Cerebellar nuclear complex (tissue), 1 donor: ENCODE measurements around the gene PTRHD1.

ENCODE experiments used
- DNase-seq, 2 experiments: peaks; one replicate each; lab custom pipeline; 2025; lab: John Stamatoyannopoulos, UW

PTRHD1 gene

DNA sequence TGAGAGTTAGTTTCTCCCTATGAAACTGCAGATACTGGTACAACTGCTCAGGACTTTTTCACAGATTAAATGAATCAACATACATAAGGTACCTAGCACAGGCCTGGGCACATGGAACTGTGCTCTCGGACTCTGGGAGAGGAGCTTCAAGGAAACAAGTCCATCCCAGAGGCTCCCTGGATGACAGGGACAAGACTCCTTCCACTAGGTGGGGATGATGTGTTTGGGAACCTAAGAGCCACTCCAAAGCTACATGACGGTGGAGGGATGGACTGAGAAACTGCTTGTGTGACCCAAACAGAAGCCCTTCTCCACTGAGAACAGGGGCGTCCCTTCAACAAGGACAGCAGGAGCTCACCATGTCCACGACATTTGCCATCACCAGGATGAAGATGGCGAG lies 37.2 kb upstream of the PTRHD1 start:
- no peak for DNase-seq

DNA sequence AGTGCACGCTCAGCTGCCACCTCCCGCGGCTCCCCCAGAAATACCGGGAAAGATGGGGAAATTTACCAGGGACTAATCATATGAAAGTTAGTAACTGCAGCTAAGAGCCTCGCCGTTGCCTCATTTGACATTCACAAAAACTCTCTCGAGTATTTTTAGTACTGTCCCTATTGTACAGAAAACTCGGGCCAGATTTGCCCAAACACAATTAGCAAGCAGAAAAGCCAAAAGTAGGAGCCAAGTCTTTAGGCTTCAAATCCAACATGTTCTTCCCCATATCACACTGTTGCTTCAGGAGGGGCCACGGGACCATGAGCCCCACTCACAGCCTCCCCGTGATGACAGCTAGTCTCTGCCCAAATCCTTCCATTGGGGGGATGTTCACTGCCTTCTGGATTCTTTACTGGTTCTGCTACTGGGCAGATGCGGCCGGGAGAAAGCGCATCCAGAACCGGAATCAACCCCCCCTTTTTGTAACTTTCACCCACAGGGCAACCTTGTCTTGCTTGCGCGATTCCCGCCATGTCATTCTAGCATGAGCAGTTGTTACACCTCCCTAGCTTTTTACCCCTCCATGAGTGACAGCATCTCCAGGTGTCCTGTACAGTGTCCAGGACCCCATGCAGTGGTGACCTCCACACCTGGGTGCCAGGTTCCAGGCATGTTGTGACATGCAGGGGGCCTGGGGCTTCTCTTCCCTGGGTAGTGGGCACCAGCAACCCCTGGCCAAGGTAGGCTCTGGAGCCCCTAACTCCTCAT lies 35.2 kb upstream of the PTRHD1 start:
- DNase-seq = no peak

DNA sequence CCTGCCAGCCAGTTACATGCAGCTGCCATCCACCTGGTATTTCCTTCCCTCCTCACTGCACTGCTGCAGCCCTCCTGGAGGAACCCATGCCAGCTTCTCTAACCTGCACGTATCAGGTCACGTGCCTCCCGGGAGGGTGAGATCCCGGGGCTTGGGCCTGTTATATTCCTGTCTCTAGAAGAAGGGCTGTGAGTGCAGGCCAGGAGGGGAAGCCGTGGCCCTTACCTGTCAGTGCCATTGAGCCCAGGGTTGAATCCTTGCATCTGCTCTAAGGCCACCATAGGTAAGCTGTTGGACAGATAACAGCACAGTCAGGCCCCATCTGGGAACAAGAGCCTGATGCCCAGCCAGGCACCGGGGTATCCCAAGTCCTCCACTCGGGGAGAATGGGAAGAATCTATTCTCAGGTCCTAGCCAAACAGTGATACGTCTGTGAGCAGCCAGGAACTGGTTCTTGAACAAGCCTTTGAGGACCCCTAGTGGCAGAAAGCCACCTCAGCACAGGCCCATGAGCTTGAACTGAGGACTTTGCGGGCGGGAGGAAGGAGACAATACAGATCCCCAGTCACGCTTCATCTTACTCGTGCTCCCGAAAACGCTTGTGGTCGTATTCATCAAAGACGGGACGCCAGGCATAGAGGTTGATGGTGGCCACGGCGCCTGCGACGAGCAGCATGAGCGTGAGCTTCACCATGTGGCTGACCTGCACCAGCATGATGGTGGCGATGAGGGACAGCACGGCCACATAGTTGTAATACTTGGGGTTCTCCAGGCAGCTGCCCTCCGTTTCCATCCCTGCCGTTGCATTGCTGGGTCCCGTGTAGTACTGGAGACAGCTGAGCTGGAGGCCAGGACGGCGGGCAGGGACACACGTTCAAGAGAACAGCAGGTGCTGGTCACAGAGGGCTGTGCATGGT lies 34.4 kb upstream of the PTRHD1 start:
- DNase-seq = peak; percentile 55 to 78

DNA sequence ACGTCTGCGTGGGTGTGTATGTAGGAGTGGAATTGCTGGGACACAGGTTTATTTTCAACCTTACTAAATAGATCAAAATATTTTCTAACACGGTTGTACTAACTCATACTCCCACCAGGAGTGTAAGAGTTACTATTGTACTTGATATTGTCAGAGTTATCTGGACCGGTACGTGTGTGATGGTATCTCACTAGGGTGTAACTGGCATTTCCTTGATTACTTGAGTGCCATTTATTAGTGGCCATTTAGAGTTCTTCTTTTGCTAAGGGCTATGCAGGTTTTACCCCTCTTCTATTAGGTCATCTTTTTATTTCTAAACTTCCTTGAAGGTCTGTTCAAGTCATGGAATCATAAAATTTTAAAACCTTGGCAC lies 33.6 kb upstream of the PTRHD1 start:
- DNase-seq = no peak

DNA sequence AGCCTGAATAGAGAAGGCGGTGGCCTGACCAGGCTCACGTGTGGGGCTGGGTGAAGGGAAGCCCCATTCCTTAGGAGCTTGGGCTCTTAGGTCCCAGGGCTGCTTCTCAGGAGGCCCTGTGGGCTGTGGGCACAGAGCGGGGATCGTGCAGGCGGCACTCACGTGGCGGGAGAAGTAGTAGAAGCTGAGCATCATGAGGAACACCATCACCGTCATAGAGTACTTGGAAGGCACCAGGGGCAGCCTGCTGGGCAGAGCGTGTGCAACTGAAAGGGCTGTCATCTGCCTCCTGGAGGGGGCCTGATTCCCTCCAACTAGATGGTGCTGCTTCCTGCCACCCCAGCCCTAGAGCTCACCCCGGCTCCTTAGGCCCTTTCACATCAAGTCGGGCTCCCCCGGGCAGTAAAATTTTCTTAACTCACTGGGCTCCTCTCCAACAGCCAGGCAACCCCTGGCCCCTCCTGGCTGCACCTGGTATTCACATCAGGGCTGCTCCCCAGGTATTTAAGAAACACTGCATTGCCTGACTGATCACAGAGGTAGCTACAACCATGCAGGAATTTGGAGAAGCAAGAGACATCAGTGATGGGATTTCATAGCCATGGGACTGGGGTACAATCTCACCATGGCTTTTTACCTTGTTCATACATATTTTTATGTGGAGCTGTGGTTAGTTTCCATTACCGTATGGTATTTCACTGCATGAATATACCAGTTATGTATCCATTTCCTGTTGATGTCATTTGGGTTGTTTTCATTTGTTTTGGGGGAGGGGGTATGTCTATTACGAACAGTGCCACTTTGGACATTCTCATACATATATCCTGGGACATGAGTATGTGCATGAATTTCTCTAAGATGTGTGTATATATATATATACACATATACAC lies 32.9 kb upstream of the PTRHD1 start:
- DNase-seq = no peak

DNA sequence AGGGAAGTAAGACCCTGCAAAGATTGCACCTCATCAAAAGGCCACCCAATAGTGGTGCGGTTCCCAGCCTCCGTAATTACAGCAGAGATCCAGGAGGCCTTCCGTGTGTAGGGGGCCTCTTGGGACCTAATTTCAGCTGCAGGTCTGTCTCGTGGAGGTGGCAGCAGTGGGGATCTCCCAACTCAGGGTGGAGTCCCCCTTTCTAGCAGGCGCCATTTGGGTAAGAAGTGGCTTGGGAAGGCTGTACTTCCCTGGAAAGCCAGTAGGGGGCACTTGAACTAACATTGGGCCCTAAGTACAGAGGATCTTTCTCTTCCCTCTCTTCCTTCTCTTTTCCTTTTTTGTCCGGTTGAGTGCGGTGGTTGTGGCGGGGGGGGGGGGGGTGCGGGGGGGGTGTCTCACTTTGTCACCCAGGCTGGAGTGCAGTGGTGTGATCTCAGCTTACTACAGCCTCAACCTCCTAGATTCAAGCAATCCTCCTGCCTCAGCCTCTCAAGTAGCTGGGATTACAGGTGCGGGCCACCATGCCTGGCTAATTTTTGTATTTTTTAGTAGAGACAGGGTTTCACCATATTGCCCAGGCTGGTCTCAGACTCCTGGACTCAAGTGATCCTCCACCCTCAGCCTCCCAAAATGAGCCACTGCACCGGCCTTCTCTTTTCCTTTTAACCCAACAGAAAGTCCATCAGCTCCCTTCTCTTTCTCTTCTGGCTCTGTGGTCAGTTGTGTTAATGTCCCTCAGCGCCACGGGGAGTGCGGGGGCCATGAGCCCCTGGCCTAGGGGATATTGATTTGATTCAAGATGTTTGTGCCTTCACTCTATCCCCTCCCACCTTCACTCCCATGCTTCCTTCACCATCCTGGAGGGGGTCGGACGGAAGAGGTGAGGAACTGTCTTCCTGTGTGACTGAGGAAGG lies 32.0 kb upstream of the PTRHD1 start:
- no peak for DNase-seq

DNA sequence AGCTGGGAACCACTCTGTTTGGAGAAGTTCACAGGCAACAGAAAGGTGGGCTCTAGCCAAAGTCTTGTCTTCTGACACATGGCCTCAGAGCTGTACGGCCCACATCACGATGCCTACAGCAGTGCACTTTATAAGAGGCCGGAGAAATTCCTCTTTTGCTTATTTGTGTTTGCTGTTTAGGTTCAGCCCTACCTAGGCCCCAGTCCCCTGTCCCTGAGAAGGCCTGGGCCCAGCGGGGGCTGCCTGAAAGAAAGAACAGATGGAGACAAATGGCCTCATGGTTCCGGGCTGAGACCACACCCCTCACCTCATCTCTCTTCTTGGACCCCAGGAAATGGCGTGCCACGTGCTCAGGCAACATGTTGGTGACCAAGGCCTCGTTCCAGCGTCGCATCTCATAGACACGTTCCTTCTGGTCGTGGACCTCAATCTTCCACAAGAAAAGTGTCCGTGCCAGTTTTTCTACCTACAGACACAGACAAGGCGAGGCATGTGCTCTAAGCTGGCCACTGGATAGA lies 30.9 kb upstream of the PTRHD1 start:
- DNase-seq = no peak

DNA sequence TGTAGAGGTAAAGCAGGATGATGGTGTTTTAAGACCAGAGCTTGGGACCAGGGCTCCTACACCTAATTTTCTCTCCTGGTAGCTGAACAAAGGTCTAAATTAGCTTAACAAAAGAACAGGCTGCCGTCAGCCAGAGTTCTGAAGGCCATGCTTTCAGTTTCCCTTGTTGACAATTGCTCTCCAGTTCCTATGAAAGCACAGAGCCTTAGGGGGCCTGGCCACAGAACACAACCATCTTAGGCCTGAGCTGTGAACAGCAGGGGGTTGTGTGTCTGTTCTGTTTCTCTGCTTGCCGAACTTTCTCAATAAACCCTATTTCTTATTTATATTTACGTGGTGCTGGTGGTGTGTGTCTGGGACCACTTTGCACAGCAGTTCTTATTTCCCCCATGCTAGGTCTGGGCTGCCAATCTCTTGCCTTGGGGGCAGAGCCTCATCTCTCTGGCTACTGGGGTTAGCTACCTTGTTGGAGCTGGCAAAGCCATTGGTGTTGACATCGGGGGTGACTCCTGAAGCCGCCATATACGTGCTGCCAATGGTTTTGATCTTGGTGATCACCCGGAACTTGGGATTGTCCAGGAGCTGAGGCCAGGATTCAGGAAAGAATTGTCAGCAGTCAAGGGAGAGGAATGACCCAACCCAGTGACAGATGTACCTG lies 29.0 kb upstream of the PTRHD1 start:
- DNase-seq = no peak

DNA sequence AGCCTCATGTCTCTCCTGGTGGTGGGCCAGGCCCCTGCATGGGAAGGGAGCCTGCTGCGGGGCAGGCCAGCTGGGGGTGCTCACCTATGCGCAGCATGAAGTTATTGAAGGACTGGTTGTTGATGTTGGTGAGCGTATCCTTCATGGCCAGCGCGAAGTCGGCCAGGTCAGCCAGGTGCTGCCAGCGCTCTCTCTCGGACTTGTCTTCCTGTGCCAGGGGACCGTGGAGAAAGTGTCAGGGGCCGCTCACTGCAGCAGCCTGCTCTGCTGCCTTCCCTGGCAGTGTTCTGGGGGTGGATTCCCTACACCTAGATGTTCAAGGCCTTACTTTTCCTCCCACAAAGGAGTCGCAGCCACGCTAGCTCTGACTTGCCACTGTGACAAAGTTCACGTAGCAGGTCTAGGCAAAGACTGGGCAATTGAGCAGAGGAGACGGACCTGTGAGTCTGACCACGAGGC lies 28.3 kb upstream of the PTRHD1 start:
- no peak for DNase-seq

DNA sequence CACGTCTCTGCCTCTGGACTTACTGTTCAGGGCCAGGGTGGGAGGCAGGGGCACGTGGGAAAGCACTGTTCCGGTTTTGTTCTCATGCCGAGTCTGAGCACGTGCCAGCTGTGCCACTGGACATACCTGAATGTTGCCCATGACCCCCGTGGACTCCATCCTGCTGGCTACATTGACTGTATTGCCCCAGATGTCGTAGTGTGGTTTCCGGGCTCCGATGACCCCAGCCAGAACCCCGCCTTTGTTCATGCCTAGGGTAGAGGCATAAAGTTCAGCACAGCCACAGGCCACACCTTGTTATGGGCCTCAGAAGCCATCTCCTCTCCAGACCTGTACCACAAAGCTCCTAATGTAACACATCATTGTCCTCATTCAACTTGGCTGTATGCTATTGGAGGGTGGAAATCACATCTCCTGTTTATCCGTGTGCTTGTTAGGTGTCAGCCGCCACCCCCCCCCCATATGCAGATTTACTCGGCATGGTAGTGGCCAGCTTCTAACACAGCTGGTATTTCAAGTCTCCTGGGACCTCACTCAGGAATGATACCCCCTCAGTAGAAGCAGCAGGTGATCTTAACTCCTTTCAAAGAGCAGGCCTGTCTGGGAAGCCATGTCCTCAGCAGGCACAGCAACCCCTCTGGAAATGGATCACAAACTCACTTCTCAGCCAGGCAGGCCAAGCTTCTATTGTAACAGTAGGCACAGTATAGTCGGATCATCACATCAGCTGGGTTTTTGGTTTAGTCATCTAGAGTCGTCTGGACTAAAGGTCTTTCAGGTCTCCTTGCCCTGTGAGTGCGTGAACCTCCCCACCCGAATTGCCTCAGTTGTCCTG lies 27.6 kb upstream of the PTRHD1 start:
- DNase-seq = no peak

DNA sequence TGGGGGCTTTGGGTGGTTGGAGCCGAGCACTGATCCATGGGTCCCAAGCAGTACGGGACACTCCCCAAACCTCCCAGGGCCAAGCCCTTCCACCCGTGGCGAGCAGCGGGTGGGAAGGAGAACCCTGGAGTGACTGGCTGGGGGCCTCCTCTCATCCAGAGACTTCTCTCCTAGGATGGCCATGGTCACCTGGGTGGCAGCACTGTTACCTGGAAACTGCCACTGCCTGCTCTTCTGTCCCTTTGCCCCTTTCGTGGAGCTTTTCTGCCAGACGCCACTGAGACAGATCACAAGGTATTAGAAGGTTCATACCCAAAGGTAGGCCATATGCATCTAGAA lies 27.0 kb upstream of the PTRHD1 start:
- DNase-seq = no peak

DNA sequence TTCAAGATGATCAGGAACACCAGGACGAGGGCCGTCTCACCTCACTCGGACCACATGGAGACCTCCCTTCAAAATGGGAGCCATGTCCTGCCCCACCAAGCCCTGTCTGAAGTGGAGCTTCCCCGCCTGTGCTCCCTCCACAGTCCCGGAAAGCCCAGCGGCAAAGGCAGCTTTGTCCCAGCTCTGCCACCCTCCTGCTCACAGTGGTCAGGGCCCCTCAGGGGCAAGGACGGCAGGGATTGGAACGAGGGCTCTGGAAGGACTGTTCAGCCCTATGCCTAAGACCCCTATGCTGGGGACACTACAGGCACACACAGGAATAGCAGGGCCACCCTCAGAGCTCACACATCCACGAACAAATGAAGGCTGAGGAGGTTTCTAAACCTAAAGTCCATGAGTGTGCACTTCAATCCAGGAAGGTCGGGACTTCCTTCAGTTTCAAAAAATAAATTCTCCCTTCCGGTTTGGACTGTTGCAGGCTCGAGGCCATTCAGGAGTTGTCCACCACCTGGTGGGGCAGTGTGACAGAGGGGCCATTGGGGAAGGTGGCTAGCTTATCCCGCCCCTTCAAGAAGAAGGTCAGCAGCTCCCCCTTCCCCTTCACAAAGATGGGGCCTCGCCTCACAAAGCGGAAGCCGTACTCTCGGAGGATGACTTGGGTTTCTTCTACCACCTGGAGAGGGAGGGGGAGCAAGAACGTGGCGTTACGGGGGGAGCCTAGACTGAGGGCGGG lies 26.4 kb upstream of the PTRHD1 start:
- DNase-seq = no peak

DNA sequence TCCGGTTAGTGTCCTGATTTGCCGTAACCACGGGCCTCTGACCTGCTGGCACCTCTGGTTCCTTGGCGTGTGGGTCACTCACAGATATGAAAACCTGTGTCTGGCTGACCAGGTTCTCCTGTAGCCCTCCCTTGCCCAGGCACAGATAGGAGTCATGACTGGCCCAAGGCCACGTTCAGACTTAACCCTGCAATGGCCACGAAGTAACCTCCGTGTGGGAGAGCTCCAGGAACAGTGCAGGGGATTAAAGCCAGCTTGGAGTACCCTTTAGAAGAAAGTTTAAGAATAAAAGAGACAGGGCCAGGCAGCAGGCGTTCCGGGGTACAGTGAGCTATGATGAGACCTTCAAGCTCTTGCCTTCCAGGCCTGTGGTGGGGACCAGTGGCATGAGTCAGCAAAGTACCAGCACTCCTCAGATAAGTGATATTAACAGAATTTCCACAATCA lies 25.6 kb upstream of the PTRHD1 start:
- no peak for DNase-seq

DNA sequence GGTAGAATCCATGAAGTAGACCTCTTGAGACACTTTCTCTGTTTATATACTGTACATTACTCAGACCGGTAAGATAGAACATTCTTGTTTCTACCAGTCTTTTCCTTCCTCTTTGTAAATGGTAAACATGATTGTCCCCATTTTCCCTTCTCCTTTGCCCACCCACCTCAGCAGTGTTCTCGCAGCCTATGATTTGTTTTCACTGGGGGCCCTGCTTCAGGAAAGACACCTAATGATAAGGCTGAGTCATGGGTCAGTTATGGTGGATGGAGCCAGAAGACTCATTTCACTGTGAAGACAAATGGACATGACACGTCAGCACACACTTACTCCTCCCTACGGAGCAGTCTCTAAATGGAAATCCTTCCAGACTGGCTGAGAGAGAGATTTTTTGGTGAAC lies 23.7 kb upstream of the PTRHD1 start:
- no peak for DNase-seq

DNA sequence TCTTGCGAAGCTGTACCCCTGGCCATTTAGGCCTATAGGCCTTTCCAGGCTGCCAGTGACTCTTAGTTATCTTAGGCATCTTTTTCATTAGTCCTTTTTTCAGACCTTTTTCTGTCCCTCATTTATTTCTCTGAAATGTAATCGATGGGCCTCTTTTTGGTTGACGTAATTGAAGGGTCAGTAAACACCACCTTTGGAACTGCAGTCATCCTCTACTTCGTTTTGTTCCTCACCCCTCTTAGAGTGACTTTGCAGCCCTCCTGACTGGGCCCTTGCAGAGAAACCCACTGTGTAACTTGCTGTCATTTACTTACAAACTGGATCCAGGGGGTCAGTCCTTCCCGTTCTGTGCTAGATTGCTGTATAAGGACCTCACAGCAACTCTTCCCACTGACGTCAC lies 23.2 kb upstream of the PTRHD1 start:
- DNase-seq = no peak

DNA sequence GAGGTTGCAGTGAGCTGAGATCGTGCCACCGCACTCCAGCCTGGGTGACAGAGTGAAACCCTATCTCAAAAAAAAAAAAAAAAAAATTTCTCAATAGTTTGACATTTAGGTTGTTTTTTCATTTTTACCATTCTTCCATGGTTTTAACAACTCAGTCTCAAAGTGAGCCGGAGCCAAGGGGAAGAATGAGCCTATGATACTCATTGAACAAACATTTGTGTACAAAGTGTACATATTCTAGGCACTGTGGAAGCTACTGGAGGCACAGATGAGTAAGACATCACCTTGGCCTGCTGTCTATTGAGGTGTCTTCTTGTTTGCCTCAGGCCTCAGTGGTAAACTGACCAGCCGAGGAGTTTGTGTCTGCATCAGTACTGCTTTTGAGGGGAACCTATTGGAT lies 22.0 kb upstream of the PTRHD1 start:
- DNase-seq = no peak

DNA sequence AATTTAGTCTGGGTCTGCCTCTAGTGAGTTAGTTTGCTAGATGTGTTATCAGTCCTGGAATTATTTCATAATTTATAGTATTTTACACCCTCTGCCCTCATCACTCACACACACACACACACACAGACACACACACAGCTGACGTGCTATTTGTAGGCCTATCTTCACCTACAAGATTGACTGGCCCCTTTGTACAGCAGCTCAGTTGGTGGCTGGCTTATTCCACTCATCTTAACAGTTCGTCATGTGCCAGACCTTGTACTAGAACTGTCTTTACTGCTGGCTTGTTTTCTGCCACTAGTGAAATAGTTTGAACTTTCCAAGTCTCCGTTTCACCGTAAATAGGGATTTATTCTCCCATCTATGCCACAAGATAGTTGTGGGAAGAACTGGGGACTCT lies 21.3 kb upstream of the PTRHD1 start:
- no peak for DNase-seq

DNA sequence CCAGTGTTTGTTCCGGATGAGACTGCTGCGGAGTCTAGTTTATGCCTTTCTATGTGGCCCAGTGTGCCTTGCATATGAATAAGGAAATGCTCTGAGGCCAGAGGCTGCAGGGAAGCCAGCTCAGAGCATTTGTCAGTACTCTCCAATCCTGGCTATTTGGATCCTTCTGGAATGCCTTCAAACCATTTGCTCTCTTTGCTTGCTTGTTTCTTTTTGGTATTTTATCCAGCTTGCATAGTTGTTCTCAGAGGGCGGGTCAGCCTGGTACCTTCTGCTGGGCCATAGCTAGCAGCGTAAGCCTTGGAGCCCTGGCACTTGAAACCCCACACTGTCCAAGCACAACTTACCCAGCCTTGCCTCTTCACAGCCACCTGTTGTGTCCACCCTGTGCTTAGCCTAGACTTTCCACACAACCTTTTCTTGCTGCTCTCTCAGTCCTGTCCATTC lies 20.5 kb upstream of the PTRHD1 start:
- no peak for DNase-seq
